Measurements from ENCODE around the gene LY86. TPM values are rescaled to one million over a fixed set of nuclear protein-coding genes. Genes with fewer than 3 reads are reported as not detected.

LY86 gene
- total RNA-seq, 1 donor = not detected

DNA sequence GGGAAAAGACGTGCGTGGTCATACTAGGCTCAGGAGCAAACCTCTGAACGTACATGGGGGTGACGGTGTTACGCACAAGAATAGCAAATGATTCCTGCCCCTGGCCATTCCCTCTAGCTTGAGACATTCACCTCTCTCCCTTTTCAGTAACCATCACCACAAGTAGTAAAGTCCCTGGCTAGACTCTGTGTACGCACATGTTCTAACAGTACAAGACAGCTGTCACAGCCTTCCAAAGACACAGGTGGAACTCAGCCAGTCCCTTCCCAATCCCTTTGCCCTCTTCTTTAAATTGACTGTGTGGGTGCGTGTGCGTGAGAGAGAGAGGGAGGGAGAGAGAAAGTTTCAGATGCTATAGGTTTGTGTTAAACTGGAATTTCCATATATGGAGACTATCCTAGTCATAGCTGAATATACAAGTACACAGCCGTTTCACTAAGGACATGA lies 67.3 kb downstream of the LY86 start:
- TF ChIP-seq, protein P1, sequence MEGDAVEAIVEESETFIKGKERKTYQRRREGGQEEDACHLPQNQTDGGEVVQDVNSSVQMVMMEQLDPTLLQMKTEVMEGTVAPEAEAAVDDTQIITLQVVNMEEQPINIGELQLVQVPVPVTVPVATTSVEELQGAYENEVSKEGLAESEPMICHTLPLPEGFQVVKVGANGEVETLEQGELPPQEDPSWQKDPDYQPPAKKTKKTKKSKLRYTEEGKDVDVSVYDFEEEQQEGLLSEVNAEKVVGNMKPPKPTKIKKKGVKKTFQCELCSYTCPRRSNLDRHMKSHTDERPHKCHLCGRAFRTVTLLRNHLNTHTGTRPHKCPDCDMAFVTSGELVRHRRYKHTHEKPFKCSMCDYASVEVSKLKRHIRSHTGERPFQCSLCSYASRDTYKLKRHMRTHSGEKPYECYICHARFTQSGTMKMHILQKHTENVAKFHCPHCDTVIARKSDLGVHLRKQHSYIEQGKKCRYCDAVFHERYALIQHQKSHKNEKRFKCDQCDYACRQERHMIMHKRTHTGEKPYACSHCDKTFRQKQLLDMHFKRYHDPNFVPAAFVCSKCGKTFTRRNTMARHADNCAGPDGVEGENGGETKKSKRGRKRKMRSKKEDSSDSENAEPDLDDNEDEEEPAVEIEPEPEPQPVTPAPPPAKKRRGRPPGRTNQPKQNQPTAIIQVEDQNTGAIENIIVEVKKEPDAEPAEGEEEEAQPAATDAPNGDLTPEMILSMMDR (IDR thresholded peaks at IDR 0.05; ENCODE audit: insufficient read depth, low read length) = no peak
- DNase-seq (ENCODE audit: low read depth) = no peak
- H3K4me3 ChIP-seq (ENCODE audit: low read depth, low read length) = no peak overlapping the region

DNA sequence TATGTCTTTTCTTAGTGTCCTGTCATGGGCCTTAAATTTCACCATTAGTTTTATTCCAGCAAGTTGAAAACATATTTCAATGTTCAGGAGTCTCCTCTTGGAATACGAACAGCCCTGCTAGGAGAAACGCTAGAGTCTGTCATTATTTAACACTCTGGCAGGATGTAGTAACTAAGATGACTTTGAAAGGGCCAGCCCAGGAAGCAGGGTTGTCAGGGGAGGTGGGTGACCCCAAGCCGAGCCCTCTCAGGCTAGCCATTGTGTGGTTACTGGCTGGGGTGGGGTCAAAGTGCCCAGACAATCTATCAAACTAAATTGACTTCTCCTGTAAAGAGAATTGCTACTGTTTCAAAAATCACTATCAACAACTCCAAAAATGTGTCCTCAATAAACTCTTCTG lies 67.8 kb downstream of the LY86 start:
- TF ChIP-seq, protein P1 (IDR thresholded peaks at IDR 0.05; ENCODE audit: insufficient read depth, low read length) = no peak
- DNase-seq (ENCODE audit: low read depth) = no peak
- H3K4me3 ChIP-seq (ENCODE audit: low read depth, low read length) = no peak overlapping the region

DNA sequence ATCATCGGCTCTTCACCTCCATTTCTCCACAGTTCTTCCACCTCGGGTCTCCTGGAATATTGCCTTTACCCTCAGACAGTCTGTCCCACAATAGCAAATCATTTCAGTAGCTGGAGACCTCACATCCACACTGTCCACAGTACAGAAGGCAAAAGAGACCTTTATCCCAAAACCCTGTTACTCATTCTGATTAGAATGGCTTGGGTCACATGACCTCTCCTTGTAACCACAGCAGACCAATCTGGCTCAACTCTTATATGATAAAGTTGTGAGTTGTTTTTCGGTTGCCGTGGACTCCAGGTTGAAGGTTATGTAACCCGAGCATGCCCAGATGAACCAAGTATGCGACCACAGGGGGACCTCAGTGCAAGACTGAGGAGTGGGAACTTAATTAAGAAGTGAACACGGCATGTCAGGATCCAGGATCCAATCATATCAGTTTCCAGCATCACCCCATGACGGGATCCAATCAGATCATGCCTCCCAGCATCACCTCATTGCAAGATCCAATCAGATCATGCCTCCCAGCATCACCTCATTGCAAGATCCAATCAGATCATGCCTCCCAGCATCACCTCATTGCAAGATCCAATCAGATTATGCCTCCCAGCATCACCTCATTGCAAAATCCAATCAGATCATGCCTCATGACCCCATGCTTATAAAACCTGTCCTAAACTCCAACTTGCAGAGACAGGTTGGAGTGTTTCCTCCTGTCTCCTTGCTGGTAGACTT lies 68.7 kb downstream of the LY86 start:
- H3K4me3 ChIP-seq (ENCODE audit: low read depth, low read length) = no peak overlapping the region
- no peak for DNase-seq (ENCODE audit: low read depth)
- TF ChIP-seq, protein P1 (IDR thresholded peaks at IDR 0.05; ENCODE audit: insufficient read depth, low read length) = no peak

DNA sequence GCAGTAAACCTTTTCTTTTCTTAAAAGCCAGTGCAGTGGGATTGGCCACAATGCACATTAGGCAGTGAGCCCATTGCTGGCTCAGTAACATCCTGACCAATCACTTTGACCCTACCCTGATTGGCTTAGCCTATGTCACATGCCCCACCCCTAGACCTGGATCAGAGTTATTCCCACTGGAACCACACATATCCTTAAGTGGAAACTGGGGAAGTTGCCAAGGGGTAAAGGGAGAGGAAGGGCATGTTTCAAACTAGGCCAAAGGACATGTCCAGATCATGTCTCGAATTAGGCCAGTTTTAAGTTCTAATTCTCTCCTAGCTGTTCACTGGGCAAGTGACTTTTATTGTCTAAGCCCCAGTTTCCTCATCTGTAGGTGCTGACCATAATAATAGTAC lies 69.3 kb downstream of the LY86 start:
- no peak overlapping the region for H3K4me3 ChIP-seq (ENCODE audit: low read depth, low read length)
- DNase-seq (ENCODE audit: low read depth) = no peak
- TF ChIP-seq, protein P1 (IDR thresholded peaks at IDR 0.05; ENCODE audit: insufficient read depth, low read length) = no peak

DNA sequence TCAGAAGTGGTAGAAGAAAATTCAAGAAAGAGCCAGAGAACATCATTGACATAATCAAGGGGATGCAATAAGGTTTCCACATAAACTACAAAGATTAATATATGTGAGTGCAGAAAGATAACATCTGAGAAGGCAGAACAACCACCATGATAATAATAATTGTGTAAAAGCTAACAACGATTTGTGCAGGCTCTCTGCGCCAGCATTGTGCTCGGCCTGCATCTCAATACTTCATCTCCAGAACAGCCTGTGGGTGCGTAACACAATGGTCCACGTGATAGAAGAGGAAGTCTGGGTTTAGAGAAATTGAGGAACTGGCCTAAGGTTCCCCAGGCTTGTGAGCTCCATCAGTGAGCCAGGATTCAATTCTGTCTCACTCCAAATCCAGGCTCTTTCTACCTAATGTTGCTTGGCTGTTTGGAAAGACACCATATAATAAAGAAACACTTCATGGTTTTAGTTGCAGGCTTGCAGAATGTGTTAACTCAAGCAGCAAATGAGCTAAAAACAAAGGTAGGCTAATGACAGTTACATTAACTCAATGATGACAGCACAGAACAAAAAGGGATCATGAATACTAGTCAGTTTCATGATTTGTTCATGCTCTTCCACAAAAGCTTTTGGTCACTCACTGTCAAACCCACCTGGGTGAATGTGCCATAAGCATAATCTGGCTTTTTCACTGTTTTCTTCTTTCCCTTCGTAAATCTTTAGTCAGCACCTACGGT lies 71.2 kb downstream of the LY86 start:
- DNase-seq (ENCODE audit: low read depth) = no peak
- no peak overlapping the region for H3K4me3 ChIP-seq (ENCODE audit: low read depth, low read length)
- TF ChIP-seq, protein P1 (IDR thresholded peaks at IDR 0.05; ENCODE audit: insufficient read depth, low read length) = no peak

DNA sequence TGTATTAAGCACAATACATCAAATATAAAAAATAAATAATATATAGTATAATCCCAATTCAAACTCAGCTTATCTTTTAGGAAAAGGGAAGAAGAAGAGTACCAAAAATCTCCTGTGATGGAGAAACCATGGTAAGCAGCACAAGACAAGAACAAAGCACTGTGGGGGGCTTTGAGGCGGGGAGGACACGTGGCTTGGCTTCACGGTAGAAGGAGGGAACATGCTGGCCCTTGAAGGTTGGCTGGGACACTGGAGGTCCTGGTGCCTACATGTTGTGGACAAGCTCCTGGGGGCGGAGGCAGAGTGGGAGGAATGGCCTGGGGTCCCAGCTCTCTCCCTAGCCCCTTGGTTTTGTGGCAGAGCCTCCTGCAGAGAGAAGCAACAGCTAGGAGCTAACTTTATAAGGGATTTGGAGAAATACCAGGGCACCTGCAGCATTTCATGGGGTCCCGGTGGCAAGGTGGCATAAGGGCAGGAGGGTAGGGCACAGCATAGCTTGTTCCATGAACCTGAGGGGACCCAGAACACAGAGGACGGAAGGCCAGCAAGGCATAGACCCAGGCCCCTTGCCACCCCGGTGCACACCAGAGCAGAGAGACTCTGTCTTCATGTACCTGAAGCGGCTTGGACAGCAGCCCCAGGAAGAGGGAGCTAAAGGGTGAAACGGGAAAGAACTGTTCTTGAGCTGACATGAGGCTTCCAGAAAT lies 72.0 kb downstream of the LY86 start:
- TF ChIP-seq, protein P1 (IDR thresholded peaks at IDR 0.05; ENCODE audit: insufficient read depth, low read length) = no peak
- no peak for DNase-seq (ENCODE audit: low read depth)
- H3K4me3 ChIP-seq (ENCODE audit: low read depth, low read length) = no peak overlapping the region
